AG04449 (cell line): ENCODE data around the gene LAMA5.

Experiments used
- CTCF ChIA-PET: fragments of 350-600 bp; formaldehyde crosslinking; extraction: SDS; loops from one replicate; lab custom pipeline; 2021; ENCODE audit warnings: antibody characterized with exemption; lab: Yijun Ruan, JAX
- POLR2A ChIA-PET: fragments of 400-600, 350-600 bp; formaldehyde crosslinking; extraction: SDS; loops from one replicate; lab custom pipeline; 2020; ENCODE audit warnings: antibody characterized with exemption, inconsistent platforms; lab: Yijun Ruan, JAX
- DNase-seq: peaks from one replicate; pipeline ENCODE4 v3.0.0-alpha.2; 2010; ENCODE audit warnings: low read depth, low spot score
- H3K4me3 ChIP-seq: 2 replicates; pipeline ENCODE4 v1.5.1; 2011; ENCODE audit warnings: low read depth, mild to moderate bottlenecking, control low read depth, low read length
- TF ChIP-seq, protein P1 (sequence below): IDR thresholded peaks from one replicate; pipeline ENCODE4 v1.5.1; 2011; ENCODE audit warnings: mild to moderate bottlenecking, moderate library complexity, low read length, control low read depth, inconsistent platforms; ENCODE audit not compliant: insufficient read depth; ENCODE audit errors: missing control alignments

The LAMA5 gene

DNA sequence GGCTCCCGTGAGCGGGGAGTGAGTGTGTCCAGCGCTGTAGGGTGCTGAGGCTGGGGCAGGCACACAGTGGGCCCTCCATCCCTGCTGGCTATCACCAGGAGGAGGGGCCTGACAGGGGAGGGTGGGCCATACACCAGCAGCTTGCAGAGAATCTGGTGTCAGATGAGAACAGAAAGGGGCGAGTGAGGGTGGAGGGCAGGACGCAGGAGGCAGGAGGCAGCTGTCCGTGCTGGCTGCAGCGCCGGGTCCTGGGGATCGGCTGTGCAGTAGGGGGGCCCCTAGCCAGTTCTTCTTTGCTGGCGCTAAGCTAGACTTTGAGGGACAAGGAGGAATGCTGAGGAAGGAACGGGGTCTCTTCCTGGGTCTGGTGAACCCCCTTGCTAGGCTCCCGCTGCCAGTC lies 41.5 kb upstream of the LAMA5 start:
- TF ChIP-seq, protein P1, sequence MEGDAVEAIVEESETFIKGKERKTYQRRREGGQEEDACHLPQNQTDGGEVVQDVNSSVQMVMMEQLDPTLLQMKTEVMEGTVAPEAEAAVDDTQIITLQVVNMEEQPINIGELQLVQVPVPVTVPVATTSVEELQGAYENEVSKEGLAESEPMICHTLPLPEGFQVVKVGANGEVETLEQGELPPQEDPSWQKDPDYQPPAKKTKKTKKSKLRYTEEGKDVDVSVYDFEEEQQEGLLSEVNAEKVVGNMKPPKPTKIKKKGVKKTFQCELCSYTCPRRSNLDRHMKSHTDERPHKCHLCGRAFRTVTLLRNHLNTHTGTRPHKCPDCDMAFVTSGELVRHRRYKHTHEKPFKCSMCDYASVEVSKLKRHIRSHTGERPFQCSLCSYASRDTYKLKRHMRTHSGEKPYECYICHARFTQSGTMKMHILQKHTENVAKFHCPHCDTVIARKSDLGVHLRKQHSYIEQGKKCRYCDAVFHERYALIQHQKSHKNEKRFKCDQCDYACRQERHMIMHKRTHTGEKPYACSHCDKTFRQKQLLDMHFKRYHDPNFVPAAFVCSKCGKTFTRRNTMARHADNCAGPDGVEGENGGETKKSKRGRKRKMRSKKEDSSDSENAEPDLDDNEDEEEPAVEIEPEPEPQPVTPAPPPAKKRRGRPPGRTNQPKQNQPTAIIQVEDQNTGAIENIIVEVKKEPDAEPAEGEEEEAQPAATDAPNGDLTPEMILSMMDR = no peak
- DNase-seq = no peak
- ChIA-PET CTCF (interaction anchor here (3.1 kb wide), 1 partner anchor 209 kb away, joined by 19 read pairs; no protein-coding TSS in a partner anchor), POLR2A (no interaction called here)
- H3K4me3 ChIP-seq = no peak overlapping the region

DNA sequence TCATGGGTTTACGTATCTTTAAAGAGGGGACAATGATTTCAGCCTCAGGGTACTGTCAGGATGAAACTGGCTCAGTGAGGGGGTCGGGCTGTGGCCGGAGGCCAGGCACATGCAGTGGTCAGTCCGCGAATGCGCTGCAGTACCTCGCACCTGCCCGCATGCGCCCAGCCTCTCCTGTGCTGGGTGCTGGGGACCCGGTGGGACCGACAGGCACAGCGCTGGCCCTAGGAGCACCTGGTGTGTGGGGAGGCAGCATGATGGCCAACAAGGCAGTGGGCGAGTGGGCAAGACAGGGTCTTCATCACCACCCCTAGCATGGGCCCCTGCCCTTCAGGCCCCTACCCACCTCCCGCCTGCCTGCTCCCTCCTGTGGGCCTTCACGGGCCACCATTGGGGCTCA lies 40.9 kb upstream of the LAMA5 start:
- no peak overlapping the region for H3K4me3 ChIP-seq
- POLR2A ChIA-PET = no interaction called here
- no peak for DNase-seq
- CTCF ChIA-PET = no interaction called here
- TF ChIP-seq, protein P1 = no peak

DNA sequence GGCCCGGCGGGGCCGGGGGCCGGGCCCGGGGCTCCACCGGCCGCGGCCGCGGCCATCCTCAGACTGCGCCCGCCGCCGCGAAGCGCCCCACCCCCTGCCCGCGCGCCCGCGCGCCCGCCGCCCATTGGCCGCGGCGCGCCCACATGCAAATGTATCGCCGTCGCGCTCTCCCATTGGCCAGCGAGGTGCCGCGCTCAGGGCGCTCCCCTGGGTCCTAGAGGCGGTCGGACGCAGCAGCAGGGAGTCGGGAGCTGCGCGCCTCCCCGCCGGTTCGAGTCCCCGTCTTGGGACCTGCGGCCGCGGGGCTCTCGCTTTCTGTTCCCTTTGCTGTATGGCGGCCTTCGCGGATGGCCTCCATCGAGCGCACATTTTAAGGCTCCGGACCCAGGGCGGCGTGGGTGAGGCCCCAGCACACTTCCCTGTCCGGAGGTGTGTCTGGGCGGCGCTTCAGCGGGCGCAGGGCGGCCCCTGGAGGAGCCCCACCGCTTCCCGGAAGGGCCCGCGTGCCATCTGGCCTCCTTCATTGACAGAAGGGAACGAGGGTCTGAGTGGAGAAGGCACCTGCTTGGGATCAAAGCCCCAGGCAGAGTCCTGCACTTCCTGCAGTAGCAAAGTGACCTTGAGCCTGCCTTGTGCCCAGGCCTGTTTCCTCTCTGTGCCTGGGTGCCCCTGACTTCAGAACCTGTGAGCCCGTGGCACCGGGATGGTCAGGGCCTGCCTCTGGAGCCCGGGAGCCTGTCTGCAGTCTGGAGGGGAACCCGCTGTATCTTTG lies 40.3 kb upstream of the LAMA5 start, which contains the start of gene CABLES2:
CABLES2 (minus strand) TSS at position 65 of the 772 bp plus-strand sequence; CDS start at position 56, 9 bp downstream.
- DNase-seq = peak; percentile 50
- CTCF ChIA-PET = no interaction called here
- TF ChIP-seq, protein P1 = no peak
- POLR2A ChIA-PET = interaction anchor here (0.5 kb wide), 1 partner anchor 505 kb away, joined by 3 read pairs; no protein-coding TSS in a partner anchor
- peak within 1 kb of the TSS; percentile 66 for H3K4me3 ChIP-seq

DNA sequence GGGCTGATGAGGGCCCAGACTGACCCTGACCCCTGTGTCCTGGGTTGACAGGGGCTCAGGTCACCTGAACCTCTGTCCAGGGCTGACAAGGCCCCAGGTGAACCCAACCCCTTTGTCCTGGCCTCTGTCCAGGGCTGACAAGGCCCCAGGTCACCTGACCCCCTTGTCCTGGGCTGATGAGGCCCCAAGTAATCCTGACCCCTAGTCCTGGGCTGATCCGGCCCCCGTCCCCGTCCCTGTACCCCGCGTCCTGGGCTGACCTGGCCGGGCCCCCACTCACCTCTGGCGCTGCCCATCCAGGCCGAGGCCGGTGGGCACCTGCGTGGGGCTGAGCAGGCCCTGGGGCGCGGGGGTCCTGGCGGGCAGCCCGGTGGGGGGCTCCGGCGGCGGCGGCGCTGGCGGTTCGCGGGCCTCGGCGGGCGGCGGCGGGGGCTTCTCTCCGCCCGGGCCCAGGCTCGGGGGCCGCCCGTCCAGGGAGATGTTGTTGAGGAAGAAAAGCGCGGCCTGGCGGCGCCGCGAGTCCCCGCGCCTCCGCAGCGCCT lies 39.6 kb upstream of the LAMA5 start:
- DNase-seq = no peak
- TF ChIP-seq, protein P1 = no peak
- CTCF ChIA-PET = no interaction called here
- POLR2A ChIA-PET = interaction anchor here (0.5 kb wide), 1 partner anchor 506 kb away, joined by 3 read pairs; no protein-coding TSS in a partner anchor
- H3K4me3 ChIP-seq = peak overlapping the region; percentile 66

DNA sequence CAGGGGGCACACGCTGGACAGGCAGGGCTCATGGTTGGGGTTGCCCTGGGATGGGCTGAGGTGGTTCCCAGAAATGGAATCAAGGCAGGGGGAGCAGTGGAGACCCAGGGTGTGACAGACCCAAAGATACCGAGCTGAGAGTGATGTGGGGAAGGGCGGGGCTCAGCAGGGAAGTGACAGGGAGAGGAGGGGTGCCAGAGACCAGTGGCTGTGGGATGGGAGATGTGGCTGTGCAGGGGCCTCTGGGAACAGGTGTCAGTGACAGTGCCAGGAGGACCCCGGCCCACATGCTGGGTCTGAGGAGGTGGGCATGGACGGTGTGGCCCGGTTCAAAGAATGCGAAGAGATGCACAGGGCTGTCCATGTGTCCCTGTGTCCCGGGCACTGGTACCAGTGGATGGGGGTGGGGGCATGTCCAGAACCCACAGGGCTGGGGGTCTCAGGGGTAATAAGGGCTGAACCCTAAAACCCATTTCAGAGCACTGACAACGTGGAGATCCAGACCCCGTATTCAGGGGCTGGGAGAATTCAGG lies 38.9 kb upstream of the LAMA5 start:
- peak overlapping the region; percentile 66 for H3K4me3 ChIP-seq
- ChIA-PET CTCF (no interaction called here), POLR2A (no interaction called here)
- TF ChIP-seq, protein P1 = no peak
- DNase-seq = no peak
